Lung (tissue), 12 donors: ENCODE results near the gene AP1S2. TPM values are rescaled to one million over a fixed set of nuclear protein-coding genes. Genes with fewer than 3 reads are reported as not detected.

Experiments used
- ATAC-seq: fragments of 200-7000 bp; cut with Tn5 transposase; one replicate; pipeline ENCODE4 v1.9.1; 2020; ENCODE audit warnings: moderate number of reproducible peaks; ENCODE audit not compliant: insufficient read depth, low FRiP score
- DNase-seq, 3 donors: peaks; one replicate each; pipeline ENCODE4 v3.0.0-alpha.2; 2013 to 2017
- H3K27ac ChIP-seq, 2 donors: one replicate each; pipeline ENCODE4 v1.5.1; 2013; ENCODE audit warnings: mild to moderate bottlenecking in 2 of 2, moderate library complexity in 2 of 2, control low read depth in 1 of 2, inconsistent platforms in 1 of 2, low read depth in 1 of 2, low read length in 1 of 2
- H3K27me3 ChIP-seq, 3 donors: one replicate each; pipeline ENCODE4 v1.5.1; 2013; ENCODE audit warnings: low read length in 2 of 3; ENCODE audit not compliant: control insufficient read depth in 3 of 3, insufficient read depth in 3 of 3
- H3K36me3 ChIP-seq, 4 donors: one replicate each; pipeline ENCODE4 v1.5.1; 2013; ENCODE audit warnings: low read length in 4 of 4, mild to moderate bottlenecking in 1 of 4, moderate library complexity in 1 of 4; ENCODE audit not compliant: control insufficient read depth in 4 of 4, insufficient read depth in 4 of 4
- H3K4me1 ChIP-seq, 5 donors: one replicate each; pipeline ENCODE4 v1.5.1; 2013; ENCODE audit warnings: low read length in 5 of 5, mild to moderate bottlenecking in 2 of 5, moderate library complexity in 1 of 5; ENCODE audit not compliant: control insufficient read depth in 5 of 5, insufficient read depth in 5 of 5
- H3K4me3 ChIP-seq: one replicate; pipeline ENCODE4 v1.5.1; 2013; ENCODE audit warnings: mild to moderate bottlenecking, control low read depth, moderate library complexity
- H3K9ac ChIP-seq, 2 donors: one replicate each; pipeline ENCODE4 v1.5.1; 2013; ENCODE audit warnings: low read length in 2 of 2, control low read depth in 1 of 2; ENCODE audit not compliant: insufficient read depth in 1 of 2
- H3K9me3 ChIP-seq, 4 donors: one replicate each; pipeline ENCODE4 v1.5.1; 2013; ENCODE audit warnings: low read length in 3 of 4, mild to moderate bottlenecking in 1 of 4, moderate library complexity in 1 of 4; ENCODE audit not compliant: control insufficient read depth in 4 of 4, insufficient read depth in 3 of 4
- CTCF ChIP-seq: IDR thresholded peaks from 2 replicates; pipeline ENCODE4 v1.5.1; 2012; ENCODE audit warnings: mild to moderate bottlenecking; ENCODE audit errors: control extremely low read depth, extremely low read depth
- WGBS, 2 donors: extraction: QIAGEN DNeasy Blood & Tissue Kit; methylation state at CpG; one replicate each; pipeline ENCODE4 v1.1.7; 2013; 5-methylcytosine and 5-hydroxymethylcytosine counted together
- polyA plus RNA-seq, 2 donors: library from polyadenylated mRNA; stranded (reverse); fragments of 200-250 nt; gene quantifications; one replicate each; pipeline ENCODE4 v1.2.1, GENCODE V29; 2013
- total RNA-seq, 2 donors: library from RNA; depleted of rRNA in 1 of 2; stranded (reverse); fragments of >200 nt in 1 of 2; gene quantifications; one replicate each; pipeline ENCODE4 v1.2.1, GENCODE V29; 2014 to 2021
- donor health status: control.
- donor health status: control.
- donor health status: Bipolar disorder and iron deficiency.
- donor health status: healthy.
- donor health status: DM: yes; HTN: yes; CAD: no.

AP1S2 gene
- total and polyA plus RNA-seq, 4 donors: 13.5 to 68.9 (median 25.5) TPM

- WGBS, 2 donors: 62 to 88% methylated on average over 3 of the region's 3 CpGs
- H3K4me3 ChIP-seq: no peak overlapping the region
- H3K27me3 ChIP-seq: peaks cover 0 to 39% (median 13%) of the 10 kb centered on the region in 3 donors
- no peak for TF ChIP-seq CTCF
- no peak overlapping the region for H3K9ac ChIP-seq
- H3K9me3 ChIP-seq: peaks cover 0 to 9% (median under 1%) of the 10 kb centered on the region in 4 donors
- no peaks in the 10 kb centered on the region for H3K36me3 ChIP-seq
- H3K4me1 ChIP-seq: no peaks in the 10 kb centered on the region
- DNase-seq (no peak), ATAC-seq (no peak)
- no peak overlapping the region for H3K27ac ChIP-seq
Observed at GRCh38 chrX:15874672-15875071, 20.1 kb upstream of the AP1S2 start.

GRCh38 chrX:15873566-15873965 lies 19.0 kb upstream of the AP1S2 start:
- Histone ChIP-seq H3K27me3 (peaks cover 0 to 39% (median 23%) of the 10 kb centered on the region in 3 donors), H3K9ac (no peak overlapping the region), H3K36me3 (no peaks in the 10 kb centered on the region), H3K4me3 (no peak overlapping the region), H3K9me3 (peaks cover 0 to 2% (median 0%) of the 10 kb centered on the region in 4 donors), H3K27ac (no peak overlapping the region), H3K4me1 (no peaks in the 10 kb centered on the region)
- TF ChIP-seq CTCF: no peak
- ATAC-seq: no peak
- WGBS, 2 donors: 72 to 98% methylated on average over 4 of the region's 4 CpGs
- peak; percentile 12 to 50 (median 19) for DNase-seq

GRCh38 chrX:15870310-15870709 lies 15.7 kb upstream of the AP1S2 start:
- no peak overlapping the region for H3K9ac ChIP-seq
- ATAC-seq: no peak
- no peak for TF ChIP-seq CTCF

GRCh38 chrX:15869695-15870094 lies 15.1 kb upstream of the AP1S2 start:
- Histone ChIP-seq H3K27me3 (peaks cover 0 to 44% (median 35%) of the 10 kb centered on the region in 3 donors), H3K4me3 (no peak overlapping the region), H3K27ac (no peak overlapping the region), H3K36me3 (no peaks in the 10 kb centered on the region), H3K9me3 (no peaks in the 10 kb centered on the region), H3K9ac (no peak overlapping the region), H3K4me1 (no peaks in the 10 kb centered on the region)
- WGBS, 2 donors: 93 to 96% methylated on average over 4 of the region's 4 CpGs
- TF ChIP-seq CTCF: no peak
- DNase-seq (no peak), ATAC-seq (no peak)

More at GRCh38 chrX:15870310-15870709, 15.7 kb upstream of the AP1S2 start:
- H3K27ac ChIP-seq: no peak overlapping the region
- no peaks in the 10 kb centered on the region for H3K4me1 ChIP-seq
- H3K4me3 ChIP-seq: no peak overlapping the region
- H3K36me3 ChIP-seq: no peaks in the 10 kb centered on the region
- no peaks in the 10 kb centered on the region for H3K9me3 ChIP-seq
- WGBS, 2 donors: 75 to 82% methylated on average over 4 of the region's 4 CpGs
- H3K27me3 ChIP-seq: peaks cover 0 to 46% (median 34%) of the 10 kb centered on the region in 3 donors
- no peak for DNase-seq
